SK-N-SH treated with all-trans-retinoic acid at 6 μM for 48 hours (cell line): ENCODE results near the gene UPK2.

Experiments used
- CREB5 ChIP-seq: fragments of 250-450 bp; sonication (Bioruptor Pico); IDR thresholded peaks from 2 replicates; pipeline ENCODE4 v1.5.1; 2020; ENCODE audit warnings: low read depth, mild to moderate bottlenecking, moderate library complexity
- CSDC2 ChIP-seq: fragments of 250-450 bp; sonication (Bioruptor Pico); IDR thresholded peaks from 2 replicates; pipeline ENCODE4 v1.5.0; 2020; ENCODE audit warnings: mild to moderate bottlenecking, moderate library complexity
- ESRRG ChIP-seq: fragments of 250-450 bp; sonication (Bioruptor Pico); IDR thresholded peaks from 2 replicates; pipeline ENCODE4 v1.6.1; 2021; ENCODE audit warnings: mild to moderate bottlenecking
- ISL1 ChIP-seq: fragments of 250-450 bp; sonication (Bioruptor Pico); IDR thresholded peaks from 2 replicates; pipeline ENCODE4 v2.1.2; 2022; ENCODE audit warnings: mild to moderate bottlenecking, moderate library complexity
- OSR1 ChIP-seq: fragments of 250-450 bp; sonication (Bioruptor Pico); IDR thresholded peaks from 2 replicates; pipeline ENCODE4 v1.8.0; 2022; ENCODE audit warnings: moderate library complexity, mild to moderate bottlenecking, inconsistent platforms
- TOX ChIP-seq: fragments of 250-450 bp; sonication (Bioruptor Pico); IDR thresholded peaks from 2 replicates; pipeline ENCODE4 v1.8.0; 2021; ENCODE audit warnings: mild to moderate bottlenecking, moderate library complexity, borderline replicate concordance
- TSHZ2 ChIP-seq: fragments of 250-450 bp; sonication (Bioruptor Pico); IDR thresholded peaks from 2 replicates; pipeline ENCODE4 v1.5.0; 2020; ENCODE audit warnings: mild to moderate bottlenecking, moderate library complexity
- ZFP3 ChIP-seq: fragments of 250-450 bp; sonication (Bioruptor Pico); IDR thresholded peaks from 2 replicates; pipeline ENCODE4 v1.5.0; 2020; ENCODE audit warnings: mild to moderate bottlenecking, moderate library complexity
- ZFP30 ChIP-seq: fragments of 450-650 bp; formaldehyde crosslinking; IDR thresholded peaks from 2 replicates; pipeline ENCODE4 v1.5.0; 2022; ENCODE audit warnings: mild to moderate bottlenecking, moderate library complexity
- ZNF70 ChIP-seq: fragments of 450-650 bp; formaldehyde crosslinking; IDR thresholded peaks from 2 replicates; pipeline ENCODE4 v1.5.0; 2020; ENCODE audit warnings: mild to moderate bottlenecking, moderate library complexity

- TF ChIP-seq ZFP30 (no peak), OSR1 (CRISPR knock-in tag) (no peak), ISL1 (CRISPR knock-in tag) (no peak), CREB5 (no peak), TSHZ2 (CRISPR knock-in tag) (no peak), ESRRG (CRISPR knock-in tag) (no peak), ZFP3 (CRISPR knock-in tag) (no peak), CSDC2 (CRISPR knock-in tag) (no peak), ZNF70 (CRISPR knock-in tag) (no peak), TOX (CRISPR knock-in tag) (no peak)
Measured at GRCh38 chr11:118933486-118933885, 22.6 kb upstream of the UPK2 start.
